GM12891 (cell line): ENCODE results near the gene CENPV.

Experiments used
- POLR2A ChIP-seq: IDR thresholded peaks from 2 replicates; pipeline ENCODE4 v1.6.1; 2011; ENCODE audit warnings: low read depth, low read length, control low read depth
- POLR2AphosphoS5 ChIP-seq: IDR thresholded peaks from 2 replicates; pipeline ENCODE4 v1.6.1; 2011; ENCODE audit warnings: low read depth, low read length, control low read depth

- TF ChIP-seq POLR2AphosphoS5 (no peak), POLR2A (no peak)
Measured at GRCh38 chr17:16314189-16314588, 39.1 kb downstream of the CENPV start.
